ENCODE data around the gene XXYLT1.

GRCh38 chr3:195102609-195103467 is 168.1 kb downstream of the XXYLT1 start:
- TF ChIP-seq CTCF (IDR thresholded peaks at IDR 0.05 in 8 of 11, conservative IDR thresholded peaks at IDR 0.05 in 3 of 11), result no peak
- TF ChIP-seq POLR2A (IDR thresholded peaks at IDR 0.05), result no peak
- peak in 1 of 3 donors; percentile 40 for TF ChIP-seq POLR2AphosphoS5 (IDR thresholded peaks at IDR 0.05)

Measured in spleen (tissue), 7 donors.